ENCODE data around the gene TBCA.

Gene TBCA

DNA sequence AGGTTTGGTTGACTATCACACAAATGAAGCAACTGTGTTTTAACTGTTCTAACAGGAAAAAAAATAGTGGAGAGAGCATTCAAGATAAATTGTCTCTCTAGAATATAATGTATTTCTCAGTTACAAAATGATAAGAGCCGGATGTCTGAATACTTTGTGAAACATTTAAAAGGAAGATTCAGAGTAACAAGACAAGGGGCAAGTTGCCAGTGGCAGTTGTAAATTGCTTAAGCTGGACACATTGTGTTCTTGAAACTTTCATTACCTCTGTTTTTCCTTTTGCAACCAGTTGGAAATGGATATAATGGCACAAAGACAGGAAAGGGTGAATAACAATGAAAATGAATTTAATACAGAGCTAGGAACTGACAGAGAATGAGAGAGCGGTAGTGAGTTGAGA is 15.2 kb upstream of the TBCA start:
- Histone ChIP-seq H3K27ac (ENCODE audit: low read depth, low read length) (no peak overlapping the region), H3K36me3 (ENCODE audit: insufficient read depth, low read length) (no peaks in the 10 kb centered on the region; the same call in 1 of the 2 replicates), H3K79me2 (ENCODE audit: control insufficient read depth, insufficient read depth, low read length, unreplicated experiment) (no peaks in the 10 kb centered on the region), H2AFZ (ENCODE audit: low read length, unreplicated experiment) (no peak overlapping the region), H3K4me3 (ENCODE audit: low read depth, low read length) (no peak overlapping the region), H3K27me3 (ENCODE audit: insufficient read depth, low read length) (peaks cover 8% of the 10 kb centered on the region; the same call in 1 of the 2 replicates), H3K4me1 (ENCODE audit: control insufficient read depth, insufficient read depth, low read length, unreplicated experiment) (no peaks in the 10 kb centered on the region)

DNA sequence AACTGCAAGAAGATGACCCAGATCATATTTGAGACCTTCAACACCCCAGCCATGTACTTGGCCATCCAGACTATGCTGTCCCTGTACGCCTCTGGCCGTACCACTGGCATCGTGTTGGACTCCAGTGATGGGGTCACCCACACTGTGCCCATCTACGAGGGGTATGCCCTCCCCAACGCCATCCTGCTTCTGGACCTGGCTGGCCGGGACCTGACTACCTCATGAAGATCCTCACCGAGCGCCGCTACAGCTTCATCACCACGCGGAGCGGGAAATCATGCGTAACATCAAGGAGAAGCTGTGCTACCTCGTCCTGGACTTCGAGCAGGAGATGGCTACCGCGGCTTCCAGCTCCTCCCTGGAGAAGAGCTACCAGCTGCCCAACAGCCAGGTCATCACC is 9.1 kb upstream of the TBCA start:
- no peaks in the 10 kb centered on the region for H3K27me3 ChIP-seq (ENCODE audit: insufficient read depth, low read length)
- H2AFZ ChIP-seq (ENCODE audit: low read length, unreplicated experiment), result no peak overlapping the region
- no peak overlapping the region for H3K4me3 ChIP-seq (ENCODE audit: low read depth, low read length)
- no peaks in the 10 kb centered on the region for H3K4me1 ChIP-seq (ENCODE audit: control insufficient read depth, insufficient read depth, low read length, unreplicated experiment)
- H3K27ac ChIP-seq (ENCODE audit: low read depth, low read length), result no peak overlapping the region
- H3K36me3 ChIP-seq (ENCODE audit: insufficient read depth, low read length), result no peaks in the 10 kb centered on the region
- H3K79me2 ChIP-seq (ENCODE audit: control insufficient read depth, insufficient read depth, low read length, unreplicated experiment), result no peaks in the 10 kb centered on the region

DNA sequence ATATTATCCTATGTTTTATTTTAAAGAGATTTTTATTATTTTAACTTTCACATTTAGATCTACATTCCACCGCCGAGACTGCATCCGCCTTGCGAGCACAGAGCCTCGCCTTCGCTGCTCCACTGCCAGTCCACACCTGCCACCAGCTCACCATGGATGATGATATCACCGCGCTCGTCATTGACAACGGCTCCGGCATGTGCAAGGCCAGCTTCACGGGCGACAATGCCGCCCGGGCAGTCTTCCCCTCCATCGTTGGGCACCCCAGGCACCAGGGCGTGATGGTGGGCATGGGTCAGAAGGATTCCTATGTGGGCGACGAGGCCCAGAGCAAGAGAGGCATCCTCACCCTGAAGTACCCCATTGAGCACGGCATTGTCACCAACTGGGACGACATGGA is 8.6 kb upstream of the TBCA start:
- H3K36me3 ChIP-seq (ENCODE audit: insufficient read depth, low read length), result no peaks in the 10 kb centered on the region
- no peak overlapping the region for H3K27ac ChIP-seq (ENCODE audit: low read depth, low read length)
- H3K4me3 ChIP-seq (ENCODE audit: low read depth, low read length), result no peak overlapping the region
- no peaks in the 10 kb centered on the region for H3K4me1 ChIP-seq (ENCODE audit: control insufficient read depth, insufficient read depth, low read length, unreplicated experiment)
- no peaks in the 10 kb centered on the region for H3K27me3 ChIP-seq (ENCODE audit: insufficient read depth, low read length)
- no peak overlapping the region for H2AFZ ChIP-seq (ENCODE audit: low read length, unreplicated experiment)
- no peaks in the 10 kb centered on the region for H3K79me2 ChIP-seq (ENCODE audit: control insufficient read depth, insufficient read depth, low read length, unreplicated experiment)

DNA sequence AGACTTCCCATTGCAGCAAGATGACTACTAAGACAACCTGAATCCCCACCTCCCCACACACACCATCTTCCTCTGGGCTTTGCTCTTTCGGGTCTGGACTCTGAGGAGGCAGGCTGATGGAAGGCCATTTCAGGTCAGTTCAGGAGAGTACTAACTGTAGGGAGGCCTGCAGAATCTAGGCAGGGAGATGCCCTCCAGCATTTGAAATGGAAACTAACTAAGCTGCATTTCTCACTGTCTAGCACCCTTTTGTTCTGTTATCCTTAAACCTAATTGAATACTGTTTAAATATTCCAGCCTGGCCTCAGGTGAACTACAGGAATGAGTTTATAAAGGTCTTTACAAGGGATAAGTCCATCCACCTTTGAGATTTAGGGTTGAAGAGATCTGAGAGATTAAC is 4.9 kb upstream of the TBCA start:
- Histone ChIP-seq H3K79me2 (ENCODE audit: control insufficient read depth, insufficient read depth, low read length, unreplicated experiment) (no peaks in the 10 kb centered on the region), H3K27ac (ENCODE audit: low read depth, low read length) (no peak overlapping the region), H3K27me3 (ENCODE audit: insufficient read depth, low read length) (no peaks in the 10 kb centered on the region), H2AFZ (ENCODE audit: low read length, unreplicated experiment) (no peak overlapping the region), H3K36me3 (ENCODE audit: insufficient read depth, low read length) (no peaks in the 10 kb centered on the region), H3K4me1 (ENCODE audit: control insufficient read depth, insufficient read depth, low read length, unreplicated experiment) (no peaks in the 10 kb centered on the region), H3K4me3 (ENCODE audit: low read depth, low read length) (no peak overlapping the region)

DNA sequence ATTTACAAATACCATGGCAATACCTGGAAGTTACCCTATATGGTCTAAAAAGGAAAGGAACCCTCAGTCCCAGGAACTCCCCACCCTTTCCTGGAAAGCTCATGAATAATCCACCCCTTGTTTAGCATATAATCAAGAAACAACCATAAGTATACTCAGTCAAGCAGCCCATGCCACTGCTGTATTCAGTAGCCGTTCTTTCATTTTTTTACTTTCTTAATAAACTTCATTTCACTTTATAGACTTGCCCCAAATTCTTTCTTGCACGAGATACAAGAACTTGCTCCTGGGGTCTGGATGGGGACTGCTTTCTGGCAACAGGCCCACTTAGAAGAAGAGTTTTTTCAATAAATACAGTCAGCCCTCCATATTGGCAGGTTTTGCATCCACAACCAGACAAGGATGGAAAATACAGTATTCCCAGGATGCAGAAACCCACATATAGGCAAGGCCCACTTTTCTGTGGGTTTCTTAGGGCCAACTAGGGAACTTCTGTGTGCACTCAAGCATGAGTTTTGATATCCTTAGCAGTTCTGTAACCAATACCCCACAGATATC is 2.8 kb upstream of the TBCA start:
- Histone ChIP-seq H3K27me3 (ENCODE audit: insufficient read depth, low read length) (no peaks in the 10 kb centered on the region), H3K27ac (ENCODE audit: low read depth, low read length) (no peak overlapping the region), H3K4me1 (ENCODE audit: control insufficient read depth, insufficient read depth, low read length, unreplicated experiment) (peaks cover 6% of the 10 kb centered on the region), H3K4me3 (ENCODE audit: low read depth, low read length) (no peak overlapping the region), H2AFZ (ENCODE audit: low read length, unreplicated experiment) (no peak overlapping the region), H3K36me3 (ENCODE audit: insufficient read depth, low read length) (no peaks in the 10 kb centered on the region), H3K79me2 (ENCODE audit: control insufficient read depth, insufficient read depth, low read length, unreplicated experiment) (peaks cover 20% of the 10 kb centered on the region)

DNA sequence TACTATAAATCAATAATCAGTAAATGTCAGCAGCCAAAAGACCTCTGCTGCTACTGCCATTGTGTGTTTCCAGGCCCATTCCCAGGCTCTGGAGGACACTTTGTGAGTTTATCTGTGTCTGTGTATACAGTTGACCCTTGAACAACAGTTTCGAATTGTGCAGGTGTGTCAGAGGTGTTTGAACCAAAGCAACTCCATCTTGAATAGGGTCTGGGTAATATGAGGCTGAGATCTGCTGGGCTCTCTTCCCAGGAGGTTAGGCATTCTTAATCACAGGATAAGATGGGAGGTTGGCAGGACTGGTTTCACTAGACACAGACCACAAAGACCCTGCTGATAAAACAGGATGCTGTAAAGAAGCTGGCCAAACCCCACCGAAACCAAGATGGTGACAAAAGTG is 2.3 kb upstream of the TBCA start:
- Histone ChIP-seq H2AFZ (ENCODE audit: low read length, unreplicated experiment) (no peak overlapping the region), H3K36me3 (ENCODE audit: insufficient read depth, low read length) (no peaks in the 10 kb centered on the region), H3K4me3 (ENCODE audit: low read depth, low read length) (no peak overlapping the region), H3K4me1 (ENCODE audit: control insufficient read depth, insufficient read depth, low read length, unreplicated experiment) (peaks cover 10% of the 10 kb centered on the region), H3K27me3 (ENCODE audit: insufficient read depth, low read length) (no peaks in the 10 kb centered on the region), H3K79me2 (ENCODE audit: control insufficient read depth, insufficient read depth, low read length, unreplicated experiment) (peaks cover 26% of the 10 kb centered on the region), H3K27ac (ENCODE audit: low read depth, low read length) (no peak overlapping the region)

DNA sequence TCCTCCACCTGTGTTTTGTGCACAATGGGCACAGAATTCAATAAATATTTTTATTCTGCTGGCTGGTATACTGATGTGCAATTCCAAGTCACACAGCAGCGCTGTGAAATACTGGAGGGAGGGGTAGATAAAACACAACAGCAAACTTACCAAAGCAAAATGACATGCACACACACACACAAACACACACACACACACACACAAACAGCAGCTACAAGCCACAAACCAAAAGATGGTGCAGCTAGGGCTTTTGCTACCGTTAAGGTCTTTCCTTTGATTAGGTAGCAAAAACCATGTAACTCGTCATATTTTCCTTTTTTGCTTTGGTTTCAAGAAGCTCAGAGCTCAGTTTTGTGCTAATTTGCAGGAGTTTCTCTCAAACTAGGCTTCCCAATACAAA is 1.8 kb upstream of the TBCA start:
- no peak overlapping the region for H3K27ac ChIP-seq (ENCODE audit: low read depth, low read length)
- no peaks in the 10 kb centered on the region for H3K27me3 ChIP-seq (ENCODE audit: insufficient read depth, low read length)
- peaks cover 15% of the 10 kb centered on the region for H3K4me1 ChIP-seq (ENCODE audit: control insufficient read depth, insufficient read depth, low read length, unreplicated experiment)
- H3K36me3 ChIP-seq (ENCODE audit: insufficient read depth, low read length), result no peaks in the 10 kb centered on the region
- no peak overlapping the region for H2AFZ ChIP-seq (ENCODE audit: low read length, unreplicated experiment)
- no peak overlapping the region for H3K4me3 ChIP-seq (ENCODE audit: low read depth, low read length)
- H3K79me2 ChIP-seq (ENCODE audit: control insufficient read depth, insufficient read depth, low read length, unreplicated experiment), result peaks cover 31% of the 10 kb centered on the region

DNA sequence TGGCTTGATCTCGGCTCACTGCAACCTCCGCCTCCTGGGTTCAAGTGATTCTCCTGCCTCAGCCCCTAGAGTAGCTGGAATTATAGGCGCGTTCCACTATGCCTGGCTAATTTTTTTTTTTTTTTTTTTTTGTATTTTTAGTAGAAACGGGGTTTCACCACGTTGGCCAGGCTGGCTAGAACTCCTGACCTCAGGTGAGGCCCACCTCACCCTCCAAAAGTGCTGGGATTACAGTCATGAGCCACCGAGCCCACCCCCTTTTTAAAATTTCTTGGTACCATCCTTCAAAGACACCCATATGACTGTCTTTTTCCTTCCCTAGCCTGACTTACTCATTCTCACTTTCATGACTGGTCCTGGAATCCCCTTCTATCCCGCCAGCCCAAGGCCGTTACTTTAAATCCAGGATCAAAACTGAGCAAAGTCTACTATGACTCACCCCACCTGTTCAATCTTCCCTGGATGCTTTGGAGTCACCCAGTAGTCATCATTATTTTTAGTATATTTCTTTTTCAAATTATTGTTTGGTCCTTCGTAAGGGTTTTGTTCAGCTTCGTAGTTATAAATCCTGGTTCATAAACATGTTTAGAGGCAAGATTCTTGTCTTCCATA is 1.2 kb upstream of the TBCA start:
- Histone ChIP-seq H3K79me2 (ENCODE audit: control insufficient read depth, insufficient read depth, low read length, unreplicated experiment) (peaks cover 36% of the 10 kb centered on the region), H3K4me1 (ENCODE audit: control insufficient read depth, insufficient read depth, low read length, unreplicated experiment) (peaks cover 17% of the 10 kb centered on the region), H3K27ac (ENCODE audit: low read depth, low read length) (no peak overlapping the region), H3K4me3 (ENCODE audit: low read depth, low read length) (no peak overlapping the region), H3K27me3 (ENCODE audit: insufficient read depth, low read length) (no peaks in the 10 kb centered on the region), H2AFZ (ENCODE audit: low read length, unreplicated experiment) (no peak overlapping the region), H3K36me3 (ENCODE audit: insufficient read depth, low read length) (no peaks in the 10 kb centered on the region)

DNA sequence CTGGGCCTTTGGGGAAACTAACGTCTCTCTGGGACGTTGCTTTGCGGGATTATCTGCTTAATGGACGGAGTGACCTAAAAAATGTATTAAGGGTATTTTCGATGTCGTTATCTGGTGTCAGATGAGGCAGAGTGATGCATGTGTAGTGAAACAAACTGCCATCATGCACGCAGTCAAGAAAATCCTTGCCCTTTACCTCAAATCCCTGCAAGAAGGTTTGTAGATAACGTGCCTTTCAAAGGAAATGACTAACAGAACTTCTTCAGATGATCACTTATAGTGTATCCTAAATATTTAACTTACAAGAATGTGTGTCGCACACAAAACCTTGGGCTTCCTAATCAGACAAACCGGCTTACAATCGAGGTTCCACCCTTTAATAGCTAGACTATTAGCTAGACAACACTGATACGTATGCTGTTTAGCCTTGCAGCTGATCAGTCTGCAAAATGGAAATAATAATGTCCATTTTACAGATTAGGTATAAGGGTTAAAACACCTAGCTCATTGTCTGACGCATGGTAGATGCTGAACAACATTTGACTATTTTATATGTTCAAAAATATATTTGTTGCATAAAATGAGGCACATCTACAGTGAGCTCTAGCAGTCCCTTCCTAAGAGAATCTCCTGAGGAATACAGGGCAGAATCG is 541 bp upstream of the TBCA start:
- H3K36me3 ChIP-seq (ENCODE audit: insufficient read depth, low read length), result no peaks in the 10 kb centered on the region
- peak overlapping the region; percentile 82 for H2AFZ ChIP-seq (ENCODE audit: low read length, unreplicated experiment)
- H3K27ac ChIP-seq (ENCODE audit: low read depth, low read length), result peak overlapping the region; percentile 87; the same call in 1 of the 2 replicates
- peaks cover 43% of the 10 kb centered on the region for H3K79me2 ChIP-seq (ENCODE audit: control insufficient read depth, insufficient read depth, low read length, unreplicated experiment)
- H3K4me3 ChIP-seq (ENCODE audit: low read depth, low read length), result peak overlapping the region; percentile 91
- no peaks in the 10 kb centered on the region for H3K27me3 ChIP-seq (ENCODE audit: insufficient read depth, low read length)
- H3K4me1 ChIP-seq (ENCODE audit: control insufficient read depth, insufficient read depth, low read length, unreplicated experiment), result peaks cover 17% of the 10 kb centered on the region

DNA sequence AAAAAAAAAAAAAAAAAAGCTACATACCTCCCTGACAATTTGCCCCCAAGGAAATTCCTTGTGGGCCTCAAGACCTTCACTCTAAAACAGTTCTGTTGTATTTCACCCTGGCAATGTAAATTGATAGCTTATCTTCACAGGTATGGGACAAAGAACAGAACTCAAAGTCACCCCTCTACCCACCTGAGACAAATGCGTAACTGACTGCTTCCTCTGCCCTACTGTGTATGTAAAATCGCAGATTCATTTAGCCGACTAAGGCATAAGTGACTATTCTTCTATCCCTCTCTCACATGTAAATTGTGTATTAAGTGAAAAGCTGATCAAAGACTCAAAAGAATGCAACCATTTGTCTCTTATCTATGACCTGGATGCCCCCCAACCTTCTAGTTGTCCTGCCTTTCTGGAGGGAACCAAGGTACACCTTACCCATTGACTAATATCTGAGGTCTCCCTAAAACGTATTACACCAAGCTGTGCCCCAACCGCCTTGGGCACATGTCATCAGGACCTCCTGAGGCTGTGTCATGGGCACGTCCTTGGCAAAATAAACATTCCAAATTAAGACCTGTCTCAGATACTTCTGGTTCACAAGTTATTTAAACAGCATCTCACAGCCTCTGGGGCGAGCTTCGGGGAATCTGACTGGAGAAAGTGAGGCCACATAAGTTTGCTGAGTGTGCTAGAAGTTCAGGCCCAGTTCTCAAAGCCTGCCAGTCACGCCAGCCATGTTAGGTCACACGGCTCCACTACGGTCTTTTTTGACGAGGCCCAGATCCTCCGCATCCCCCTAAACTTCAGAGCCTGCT is 954 bp downstream of the TBCA start:
- Histone ChIP-seq H2AFZ (ENCODE audit: low read length, unreplicated experiment) (peak overlapping the region; percentile 44), H3K4me3 (ENCODE audit: low read depth, low read length) (peak overlapping the region; percentile 91), H3K79me2 (ENCODE audit: control insufficient read depth, insufficient read depth, low read length, unreplicated experiment) (peaks cover 56% of the 10 kb centered on the region), H3K36me3 (ENCODE audit: insufficient read depth, low read length) (0 out of 2 replicates have a peak, but pooled peaks cover 3% of the 10 kb centered on the region), H3K27ac (ENCODE audit: low read depth, low read length) (peak overlapping the region; percentile 87), H3K4me1 (ENCODE audit: control insufficient read depth, insufficient read depth, low read length, unreplicated experiment) (peaks cover 17% of the 10 kb centered on the region), H3K27me3 (ENCODE audit: insufficient read depth, low read length) (no peaks in the 10 kb centered on the region)
